ENCODE measurements around the gene ATG7.

GRCh38 chr3:11405323-11405722, 133.1 kb downstream of the ATG7 start:
- TF ChIP-seq, protein P1, sequence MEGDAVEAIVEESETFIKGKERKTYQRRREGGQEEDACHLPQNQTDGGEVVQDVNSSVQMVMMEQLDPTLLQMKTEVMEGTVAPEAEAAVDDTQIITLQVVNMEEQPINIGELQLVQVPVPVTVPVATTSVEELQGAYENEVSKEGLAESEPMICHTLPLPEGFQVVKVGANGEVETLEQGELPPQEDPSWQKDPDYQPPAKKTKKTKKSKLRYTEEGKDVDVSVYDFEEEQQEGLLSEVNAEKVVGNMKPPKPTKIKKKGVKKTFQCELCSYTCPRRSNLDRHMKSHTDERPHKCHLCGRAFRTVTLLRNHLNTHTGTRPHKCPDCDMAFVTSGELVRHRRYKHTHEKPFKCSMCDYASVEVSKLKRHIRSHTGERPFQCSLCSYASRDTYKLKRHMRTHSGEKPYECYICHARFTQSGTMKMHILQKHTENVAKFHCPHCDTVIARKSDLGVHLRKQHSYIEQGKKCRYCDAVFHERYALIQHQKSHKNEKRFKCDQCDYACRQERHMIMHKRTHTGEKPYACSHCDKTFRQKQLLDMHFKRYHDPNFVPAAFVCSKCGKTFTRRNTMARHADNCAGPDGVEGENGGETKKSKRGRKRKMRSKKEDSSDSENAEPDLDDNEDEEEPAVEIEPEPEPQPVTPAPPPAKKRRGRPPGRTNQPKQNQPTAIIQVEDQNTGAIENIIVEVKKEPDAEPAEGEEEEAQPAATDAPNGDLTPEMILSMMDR (IDR thresholded peaks at IDR 0.05; ENCODE audit: low read depth, low read length, missing input control), result no peak
- TF ChIP-seq YY1 (IDR thresholded peaks at IDR 0.05) (no peak), REST (IDR thresholded peaks at IDR 0.05) (no peak)
